Measurements from ENCODE around the gene CCDC92B.
"Not testable (repeated sequence)": the region's sequence is repeated elsewhere in the genome, so short reads cannot be mapped to it uniquely, and the experiment has no call there.

CCDC92B gene

GRCh38 chr17:2700491-2701141, 48.8 kb downstream of the CCDC92B start:
- no peaks in the 10 kb centered on the region for H3K4me1 ChIP-seq (ENCODE audit: low read length)
- H2AFZ ChIP-seq (ENCODE audit: low read depth, low read length): no peak overlapping the region
- no peak overlapping the region for H3K27ac ChIP-seq (ENCODE audit: low read length)
- peaks cover 16% of the 10 kb centered on the region for H3K79me2 ChIP-seq (ENCODE audit: low read length)
- no peak overlapping the region for H3K4me2 ChIP-seq (ENCODE audit: low read length)
- peaks cover 13% of the 10 kb centered on the region for H3K36me3 ChIP-seq (replicated peaks; ENCODE audit: low read depth, low read length)
- no peak overlapping the region for H3K9ac ChIP-seq (ENCODE audit: low read length)
- no peaks in the 10 kb centered on the region for H3K27me3 ChIP-seq (ENCODE audit: low read depth, low read length)
- H3K4me3 ChIP-seq (ENCODE audit: low read length): no peak overlapping the region
- no peak for TF ChIP-seq EZH2phosphoT487 (IDR thresholded peaks at IDR 0.05; ENCODE audit: low read depth)
- no peak for TF ChIP-seq CTCF (IDR thresholded peaks at IDR 0.05; ENCODE audit: low read depth, low read length)
- peaks cover 10% of the 10 kb centered on the region; the same call in 1 of the 2 replicates for H4K20me1 ChIP-seq (ENCODE audit: insufficient read depth, low read length)
- H3K9me3 ChIP-seq (ENCODE audit: insufficient read depth, low read length): no peaks in the 10 kb centered on the region

GRCh38 chr17:2700030-2700490, 49.4 kb downstream of the CCDC92B start:
- H3K4me1 ChIP-seq (ENCODE audit: low read length): no peaks in the 10 kb centered on the region
- H3K36me3 ChIP-seq (replicated peaks; ENCODE audit: low read depth, low read length): peaks cover 13% of the 10 kb centered on the region
- no peak overlapping the region for H3K9ac ChIP-seq (ENCODE audit: low read length)
- H3K27ac ChIP-seq (ENCODE audit: low read length): no peak overlapping the region
- no peaks in the 10 kb centered on the region for H3K9me3 ChIP-seq (ENCODE audit: insufficient read depth, low read length)
- TF ChIP-seq CTCF (IDR thresholded peaks at IDR 0.05; ENCODE audit: low read depth, low read length) (no peak), EZH2phosphoT487 (IDR thresholded peaks at IDR 0.05; ENCODE audit: low read depth) (no peak)
- peaks cover 11% of the 10 kb centered on the region for H3K79me2 ChIP-seq (ENCODE audit: low read length)
- H2AFZ ChIP-seq (ENCODE audit: low read depth, low read length): no peak overlapping the region
- no peak overlapping the region for H3K4me3 ChIP-seq (ENCODE audit: low read length)
- H3K27me3 ChIP-seq (ENCODE audit: low read depth, low read length): no peaks in the 10 kb centered on the region
- no peak overlapping the region for H3K4me2 ChIP-seq (ENCODE audit: low read length)
- peaks cover 6% of the 10 kb centered on the region; the same call in 1 of the 2 replicates for H4K20me1 ChIP-seq (ENCODE audit: insufficient read depth, low read length)

- H3K9ac ChIP-seq (ENCODE audit: low read length); H3K4me2 ChIP-seq (ENCODE audit: low read length); H2AFZ ChIP-seq (ENCODE audit: low read depth, low read length); H3K27ac ChIP-seq (ENCODE audit: low read length); H3K27me3 ChIP-seq (ENCODE audit: low read depth, low read length); H3K79me2 ChIP-seq (ENCODE audit: low read length); H3K4me1 ChIP-seq (ENCODE audit: low read length); H3K9me3 ChIP-seq (ENCODE audit: insufficient read depth, low read length); H3K4me3 ChIP-seq (ENCODE audit: low read length); H4K20me1 ChIP-seq (ENCODE audit: insufficient read depth, low read length): not testable (repeated sequence)
- H3K36me3 ChIP-seq (replicated peaks; ENCODE audit: low read depth, low read length): peaks cover 13% of the 10 kb centered on the region
These were observed 50.1 kb downstream of the CCDC92B start for GRCh38 chr17:2699216-2699805.

- Histone ChIP-seq H3K27ac (ENCODE audit: low read length) (no peak overlapping the region), H3K36me3 (replicated peaks; ENCODE audit: low read depth, low read length) (peaks cover 13% of the 10 kb centered on the region), H3K9ac (ENCODE audit: low read length) (no peak overlapping the region), H3K27me3 (ENCODE audit: low read depth, low read length) (no peaks in the 10 kb centered on the region), H4K20me1 (ENCODE audit: insufficient read depth, low read length) (no peaks in the 10 kb centered on the region), H3K4me1 (ENCODE audit: low read length) (no peaks in the 10 kb centered on the region), H3K4me3 (ENCODE audit: low read length) (no peak overlapping the region), H3K9me3 (ENCODE audit: insufficient read depth, low read length) (no peaks in the 10 kb centered on the region), H3K4me2 (ENCODE audit: low read length) (no peak overlapping the region), H3K79me2 (ENCODE audit: low read length) (no peaks in the 10 kb centered on the region), H2AFZ (ENCODE audit: low read depth, low read length) (no peak overlapping the region)
- TF ChIP-seq EZH2phosphoT487 (IDR thresholded peaks at IDR 0.05; ENCODE audit: low read depth) (no peak), CTCF (IDR thresholded peaks at IDR 0.05; ENCODE audit: low read depth, low read length) (no peak)
These were observed 51.8 kb downstream of the CCDC92B start for GRCh38 chr17:2697611-2698162.

Measured in OCI-LY3 (cell line).